ENCODE data around the gene LILRB5.

GRCh38 chr19:54294539-54294938 is 37.5 kb upstream of the LILRB5 start:
- no peak for TF ChIP-seq CTCF (IDR thresholded peaks at IDR 0.05)
- no peak for TF ChIP-seq EP300 (IDR thresholded peaks at IDR 0.05)
- TF ChIP-seq POLR2A (IDR thresholded peaks at IDR 0.05), result no peak
